H1 (cell line): ENCODE results near the gene WLS. TPM values are rescaled to one million over a fixed set of nuclear protein-coding genes. Genes with fewer than 3 reads are reported as not detected.

Experiments used
- CTCF ChIA-PET: fragments of 300-600 bp; sonication (Branson Sonifier 250); formaldehyde crosslinking; loops from one replicate; lab custom pipeline; 2021; ENCODE audit not compliant: partially characterized antibody; lab: Charles Lee
- POLR2A ChIA-PET: fragments of 300-600 bp; sonication (Branson Sonifier 250); formaldehyde crosslinking; loops from one replicate; lab custom pipeline; 2021; ENCODE audit warnings: inconsistent platforms; ENCODE audit not compliant: partially characterized antibody; lab: Charles Lee
- DNase-seq, 2 experiments: peaks; one replicate each; pipeline versions ENCODE4 v3.0.0 to v3.0.0-alpha.2; 2010 to 2022; ENCODE audit warnings: low spot score in 2 of 2, low read depth in 1 of 2, mixed read lengths in 1 of 2
- FAIRE-seq: peaks from 2 replicates; lab custom pipeline; 2011; peaks lifted over from hg19 to GRCh38; lab: Jason Lieb, UNC
- H2AFZ ChIP-seq: 2 replicates; pipeline ENCODE4 v1.8.1; 2012; ENCODE audit warnings: low read length, inconsistent platforms
- H2AK5ac ChIP-seq: 2 replicates; pipeline ENCODE4 v1.6.1; 2013; ENCODE audit warnings: low read depth, low read length
- H2BK120ac ChIP-seq: replicated peaks from 2 replicates; pipeline ENCODE3; 2013; ENCODE audit warnings: low read depth, low read length, inconsistent platforms
- H2BK12ac ChIP-seq: 2 replicates; pipeline ENCODE4 v1.6.1; 2013; ENCODE audit warnings: low read depth, low read length
- H2BK15ac ChIP-seq: 2 replicates; pipeline ENCODE4 v1.6.1; 2013; ENCODE audit warnings: low read length
- H2BK20ac ChIP-seq: 2 replicates; pipeline ENCODE4 v1.6.1; 2013; ENCODE audit warnings: low read length
- H2BK5ac ChIP-seq: 2 replicates; pipeline ENCODE4 v1.6.1; 2013; ENCODE audit warnings: low read depth, low read length
- H3K14ac ChIP-seq: 2 replicates; pipeline ENCODE4 v1.6.1; 2013; ENCODE audit warnings: inconsistent platforms; ENCODE audit not compliant: insufficient read length
- H3K18ac ChIP-seq: 2 replicates; pipeline ENCODE4 v1.6.1; 2013; ENCODE audit warnings: low read length; ENCODE audit errors: extremely low read depth
- H3K23ac ChIP-seq: 2 replicates; pipeline ENCODE4 v1.6.1; 2013; ENCODE audit warnings: inconsistent platforms; ENCODE audit not compliant: insufficient read length
- H3K23me2 ChIP-seq: 2 replicates; pipeline ENCODE4 v1.6.1; 2013; ENCODE audit warnings: low read depth, low read length
- H3K27ac ChIP-seq: 2 replicates; pipeline ENCODE4 v1.6.1; 2011; ENCODE audit warnings: low read depth, low read length, inconsistent platforms
- H3K27me3 ChIP-seq, 4 experiments: replicated peaks in 1 of 4; 1 replicate in 1 of 4; 2 replicates in 3 of 4; pipeline versions ENCODE4 v1.6.1 to v1.8.1; 2011 to 2013; ENCODE audit warnings: low read length in 3 of 4, mild to moderate bottlenecking in 3 of 4, inconsistent platforms in 2 of 4, mixed read lengths in 2 of 4, moderate library complexity in 1 of 4; ENCODE audit not compliant: control insufficient read depth in 3 of 4, insufficient read depth in 3 of 4; ENCODE audit errors: extremely low read depth in 1 of 4
- H3K36me3 ChIP-seq, 4 experiments: 2 replicates each; pipeline versions ENCODE4 v1.6.1 to v1.8.1; 2011 to 2013; ENCODE audit warnings: mild to moderate bottlenecking in 4 of 4, low read length in 3 of 4, moderate library complexity in 2 of 4, control low read depth in 1 of 4, inconsistent platforms in 1 of 4; ENCODE audit not compliant: insufficient read depth in 4 of 4, control insufficient read depth in 2 of 4
- H3K4ac ChIP-seq: replicated peaks from 2 replicates; pipeline ENCODE3; 2013; ENCODE audit warnings: low read length, low read depth, mixed read lengths, inconsistent platforms; ENCODE audit not compliant: insufficient read length
- H3K4me1 ChIP-seq, 4 experiments: replicated peaks in 1 of 4; 1 replicate in 1 of 4; 2 replicates in 3 of 4; pipeline versions ENCODE4 v1.6.1 to v1.8.1; 2011 to 2013; ENCODE audit warnings: low read length in 3 of 4, inconsistent platforms in 2 of 4, mixed read lengths in 1 of 4; ENCODE audit not compliant: insufficient read depth in 4 of 4, control insufficient read depth in 3 of 4
- H3K4me2 ChIP-seq, 2 experiments: 2 replicates each; pipeline versions ENCODE4 v1.6.1 to v1.8.1; 2011 to 2013; ENCODE audit warnings: low read depth in 2 of 2, low read length in 2 of 2, control low read depth in 1 of 2, inconsistent platforms in 1 of 2, mild to moderate bottlenecking in 1 of 2; ENCODE audit not compliant: insufficient read depth in 1 of 2
- H3K4me3 ChIP-seq, 4 experiments: fragments of 200-600, 300-600 bp in 1 of 4; sonication (generic), shearing (Covaris generic), sonication (Bioruptor Twin) in 1 of 4; 2 replicates each; pipeline versions ENCODE4 v1.5.1 to v1.8.1; 2011 to 2016; ENCODE audit warnings: low read length in 4 of 4, low read depth in 3 of 4, control low read depth in 2 of 4, inconsistent platforms in 2 of 4, mild to moderate bottlenecking in 2 of 4, mixed read lengths in 1 of 4, moderate library complexity in 1 of 4; ENCODE audit not compliant: insufficient read depth in 2 of 4; ENCODE audit errors: extremely low read depth in 1 of 4
- H3K56ac ChIP-seq: replicated peaks from 2 replicates; pipeline ENCODE3; 2013; ENCODE audit warnings: low read depth, mild to moderate bottlenecking, mixed read lengths, low read length, inconsistent platforms; ENCODE audit not compliant: insufficient read length
- H3K79me1 ChIP-seq: 2 replicates; pipeline ENCODE4 v1.6.1; 2013; ENCODE audit warnings: low read depth, low read length, control low read depth
- H3K79me2 ChIP-seq, 2 experiments: 2 replicates each; pipeline versions ENCODE4 v1.6.1 to v1.8.1; 2012 to 2013; ENCODE audit warnings: low read length in 2 of 2, mild to moderate bottlenecking in 2 of 2, inconsistent platforms in 1 of 2; ENCODE audit not compliant: insufficient read depth in 2 of 2, control insufficient read depth in 1 of 2
- H3K9ac ChIP-seq, 4 experiments: replicated peaks in 1 of 4; 1 replicate in 1 of 4; 2 replicates in 3 of 4; pipeline versions ENCODE4 v1.6.1 to v1.8.1; 2011 to 2013; ENCODE audit warnings: low read depth in 3 of 4, low read length in 3 of 4, control low read depth in 2 of 4, mild to moderate bottlenecking in 2 of 4, moderate library complexity in 2 of 4, inconsistent platforms in 1 of 4; ENCODE audit errors: extremely low read depth in 1 of 4
- H3K9me3 ChIP-seq, 2 experiments: 2 replicates each; pipeline versions ENCODE4 v1.6.1 to v1.8.1; 2012 to 2013; ENCODE audit warnings: mild to moderate bottlenecking in 2 of 2, moderate library complexity in 2 of 2, control low read depth in 1 of 2, inconsistent platforms in 1 of 2, low read depth in 1 of 2, low read length in 1 of 2, mixed read lengths in 1 of 2; ENCODE audit not compliant: insufficient read depth in 2 of 2
- H4K20me1 ChIP-seq, 2 experiments: replicated peaks in 1 of 2; 2 replicates each; pipeline versions ENCODE3 to v1.8.1; 2011 to 2013; ENCODE audit warnings: inconsistent platforms in 2 of 2, low read length in 2 of 2, mild to moderate bottlenecking in 1 of 2; ENCODE audit not compliant: insufficient read depth in 2 of 2, control insufficient read depth in 1 of 2
- H4K5ac ChIP-seq: 2 replicates; pipeline ENCODE4 v1.6.1; 2013; ENCODE audit warnings: low read length, low read depth, mixed read lengths, inconsistent platforms; ENCODE audit not compliant: insufficient read length
- H4K8ac ChIP-seq: 2 replicates; pipeline ENCODE4 v1.8.0; 2013; ENCODE audit warnings: mild to moderate bottlenecking, moderate library complexity, low read length, inconsistent platforms; ENCODE audit not compliant: insufficient read depth; ENCODE audit errors: extremely low read depth
- H4K91ac ChIP-seq: replicated peaks from 2 replicates; pipeline ENCODE3; 2013; ENCODE audit warnings: low read length, mixed read lengths, inconsistent platforms; ENCODE audit not compliant: insufficient read length
- BACH1 ChIP-seq: IDR thresholded peaks from 2 replicates; pipeline ENCODE4 v1.6.1; 2012; ENCODE audit warnings: low read length, improper control_type of control experiment
- CEBPB ChIP-seq: IDR thresholded peaks from 2 replicates; pipeline ENCODE4 v1.6.1; 2012; ENCODE audit warnings: low read depth, low read length
- FOSL1 ChIP-seq: IDR thresholded peaks from 2 replicates; pipeline ENCODE4 v1.6.1; 2011; ENCODE audit warnings: mild to moderate bottlenecking, low read depth, low read length, moderate library complexity; ENCODE audit not compliant: insufficient read depth
- HDAC2 ChIP-seq, 2 experiments: fragments of 300-600 bp in 1 of 2; sonication (generic) in 1 of 2; IDR thresholded peaks; 2 replicates each; pipeline ENCODE4 v1.6.1; 2011 to 2012; ENCODE audit warnings: low read depth in 2 of 2, low read length in 2 of 2, mild to moderate bottlenecking in 2 of 2, moderate library complexity in 2 of 2, borderline replicate concordance in 1 of 2, inconsistent platforms in 1 of 2
- NRF1 ChIP-seq: IDR thresholded peaks from 2 replicates; pipeline ENCODE4 v1.6.1; 2011; ENCODE audit warnings: mild to moderate bottlenecking, low read depth, low read length, improper control_type of control experiment
- POU5F1 ChIP-seq: IDR thresholded peaks from 2 replicates; pipeline ENCODE4 v1.6.1; 2011; ENCODE audit warnings: low read depth, mild to moderate bottlenecking, low read length, moderate library complexity
- RXRA ChIP-seq: IDR thresholded peaks from 2 replicates; pipeline ENCODE4 v1.6.1; 2011; ENCODE audit warnings: low read depth, mild to moderate bottlenecking, low read length, moderate library complexity; ENCODE audit not compliant: insufficient read depth
- SUZ12 ChIP-seq: fragments of 200-600 bp; sonication (generic); IDR thresholded peaks from 2 replicates; pipeline ENCODE4 v1.6.1; 2012; ENCODE audit warnings: mild to moderate bottlenecking, inconsistent platforms, low read length, moderate library complexity, mixed read lengths
- TEAD4 ChIP-seq: IDR thresholded peaks from 2 replicates; pipeline ENCODE4 v1.6.1; 2012; ENCODE audit warnings: low read depth, low read length, inconsistent platforms, mixed read lengths
- WGBS, 2 experiments: shearing (Covaris generic) in 1 of 2; methylation state at CpG; one replicate each; pipeline versions ENCODE4 v1.1.6 to v1.1.7; 2013 to 2015; ENCODE audit warnings: low lambda C conversion rate in 2 of 2, mixed read lengths in 2 of 2, inconsistent platforms in 1 of 2, low coverage in 1 of 2, missing lambda C conversion rate in 1 of 2; ENCODE audit not compliant: insufficient replicate concordance in 2 of 2, insufficient coverage in 1 of 2, insufficient read length in 1 of 2; ENCODE audit errors: extremely low coverage in 1 of 2, missing lambda C conversion rate in 1 of 2; 5-methylcytosine and 5-hydroxymethylcytosine counted together
- polyA plus RNA-seq, 7 experiments: library from polyadenylated mRNA; depleted of rRNA in 3 of 7; stranded (reverse) in 5 of 7; unstranded in 2 of 7; fragments of >200 nt in 5 of 7; fragments of 200-250 nt in 2 of 7; gene quantifications; 1 replicate in 5 of 7; 2 replicates in 1 of 7; 4 replicates in 1 of 7; pipeline versions ENCODE4 v1.2.1 to v1.2.3, GENCODE V29; 2011 to 2013; ENCODE audit warnings: missing spikeins in 2 of 7, mixed read lengths in 2 of 7
- total RNA-seq: library from RNA; stranded (reverse); fragmentation: NEBNext Ultra II Directional; extraction: Animal tissue kit (Norgen Biotek cat#: 25700); gene quantifications from 2 replicates; pipeline ENCODE4 v1.2.1, GENCODE V29; 2021
- TF ChIP-seq, protein P1 (sequence below), 3 experiments: IDR thresholded peaks; 1 replicate in 2 of 3; 2 replicates in 1 of 3; pipeline versions ENCODE4 v1.5.1 to v1.6.1; 2011; ENCODE audit warnings: low read length in 3 of 3, mild to moderate bottlenecking in 3 of 3, inconsistent platforms in 2 of 3, low read depth in 1 of 3, moderate library complexity in 1 of 3; ENCODE audit not compliant: insufficient read depth in 1 of 3; ENCODE audit errors: control extremely low read depth in 1 of 3
- TF ChIP-seq, protein P2 (sequence below): IDR thresholded peaks from 2 replicates; pipeline ENCODE4 v1.6.1; 2012; ENCODE audit warnings: inconsistent platforms

The WLS gene
- total and polyA plus RNA-seq, 2 of the 8 experiments (the other 6 are each of a cell fraction or from before 2014, with no cell fraction given) = 1.2 to 2.7 TPM

DNA sequence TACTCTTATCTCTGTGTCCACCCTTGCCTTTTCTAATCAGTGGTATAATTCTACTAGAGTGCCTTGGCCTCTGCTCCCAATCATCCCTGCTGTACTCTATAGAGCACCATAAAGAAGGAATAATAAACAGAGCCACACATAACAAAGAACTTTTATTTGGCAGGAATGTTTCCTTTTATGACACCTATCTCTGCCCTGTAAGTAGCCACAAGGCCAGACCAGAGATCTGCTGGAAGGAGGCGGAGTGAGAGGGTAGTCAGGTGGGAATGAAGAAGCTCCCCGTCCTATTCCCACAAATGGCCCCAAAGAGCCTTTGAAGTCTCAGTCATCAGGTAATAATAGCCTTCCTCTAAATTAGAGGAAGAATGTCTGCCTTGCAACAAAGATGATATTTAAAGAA is 32.7 kb downstream of the WLS start:
- CTCF ChIA-PET = interaction anchor here (2.7 kb wide), 1 partner anchor 143 kb away, joined by 9 read pairs; no protein-coding TSS in a partner anchor
- no peaks in the 10 kb centered on the region for H3K36me3 ChIP-seq
- H4K91ac ChIP-seq = no peak overlapping the region
- POLR2A ChIA-PET = no interaction called here
- no peak overlapping the region for H3K4me3 ChIP-seq
- H3K9ac ChIP-seq = no peak overlapping the region
- H3K4me2 ChIP-seq = no peak overlapping the region
- H3K18ac ChIP-seq = no peak overlapping the region
- H3K79me1 ChIP-seq = no peaks in the 10 kb centered on the region
- no peak overlapping the region for H4K8ac ChIP-seq
- no peak overlapping the region for H3K4ac ChIP-seq
- no peak overlapping the region for H2BK12ac ChIP-seq
- FAIRE-seq (no peak), DNase-seq (no peak)
- no peak overlapping the region for H2AFZ ChIP-seq
- H3K79me2 ChIP-seq = no peaks in the 10 kb centered on the region
- H3K23ac ChIP-seq = no peak overlapping the region
- H3K4me1 ChIP-seq = peaks cover 0 to 3% (median 0%) of the 10 kb centered on the region in 4 experiments; a peak in 1 of 7 replicates
- H3K27ac ChIP-seq = no peak overlapping the region
- H4K5ac ChIP-seq = no peak overlapping the region
- TF ChIP-seq POU5F1 = no peak
- no peak for TF ChIP-seq TEAD4
- no peak for TF ChIP-seq HDAC2 (IDR thresholded peaks at IDR 0.05; ENCODE audit: borderline replicate concordance in 1 of 2, low read depth in 2 of 2, low read length in 2 of 2)
- no peak for TF ChIP-seq CEBPB
- no peak for TF ChIP-seq BACH1
- no peak for TF ChIP-seq FOSL1
- TF ChIP-seq, protein P1, sequence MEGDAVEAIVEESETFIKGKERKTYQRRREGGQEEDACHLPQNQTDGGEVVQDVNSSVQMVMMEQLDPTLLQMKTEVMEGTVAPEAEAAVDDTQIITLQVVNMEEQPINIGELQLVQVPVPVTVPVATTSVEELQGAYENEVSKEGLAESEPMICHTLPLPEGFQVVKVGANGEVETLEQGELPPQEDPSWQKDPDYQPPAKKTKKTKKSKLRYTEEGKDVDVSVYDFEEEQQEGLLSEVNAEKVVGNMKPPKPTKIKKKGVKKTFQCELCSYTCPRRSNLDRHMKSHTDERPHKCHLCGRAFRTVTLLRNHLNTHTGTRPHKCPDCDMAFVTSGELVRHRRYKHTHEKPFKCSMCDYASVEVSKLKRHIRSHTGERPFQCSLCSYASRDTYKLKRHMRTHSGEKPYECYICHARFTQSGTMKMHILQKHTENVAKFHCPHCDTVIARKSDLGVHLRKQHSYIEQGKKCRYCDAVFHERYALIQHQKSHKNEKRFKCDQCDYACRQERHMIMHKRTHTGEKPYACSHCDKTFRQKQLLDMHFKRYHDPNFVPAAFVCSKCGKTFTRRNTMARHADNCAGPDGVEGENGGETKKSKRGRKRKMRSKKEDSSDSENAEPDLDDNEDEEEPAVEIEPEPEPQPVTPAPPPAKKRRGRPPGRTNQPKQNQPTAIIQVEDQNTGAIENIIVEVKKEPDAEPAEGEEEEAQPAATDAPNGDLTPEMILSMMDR (IDR thresholded peaks at IDR 0.05; ENCODE audit: control extremely low read depth in 1 of 3, insufficient read depth in 1 of 3, low read depth in 1 of 3, low read length in 3 of 3) = no peak
- TF ChIP-seq, protein P2, sequence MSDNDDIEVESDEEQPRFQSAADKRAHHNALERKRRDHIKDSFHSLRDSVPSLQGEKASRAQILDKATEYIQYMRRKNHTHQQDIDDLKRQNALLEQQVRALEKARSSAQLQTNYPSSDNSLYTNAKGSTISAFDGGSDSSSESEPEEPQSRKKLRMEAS = no peak
- no peak for TF ChIP-seq SUZ12
- no peak for TF ChIP-seq NRF1
- TF ChIP-seq RXRA = no peak
- WGBS, 2 experiments = 71% methylated on average over 2 of the region's 2 CpGs; no CpG with 5 or more reads in 1 of the 2 experiments
- H3K14ac ChIP-seq = no peak overlapping the region
- H2AK5ac ChIP-seq = no peak overlapping the region
- H3K56ac ChIP-seq = no peak overlapping the region
- H2BK15ac ChIP-seq = no peak overlapping the region
- H2BK20ac ChIP-seq = no peak overlapping the region
- no peak overlapping the region for H2BK120ac ChIP-seq
- H4K20me1 ChIP-seq = no peaks in the 10 kb centered on the region
- no peaks in the 10 kb centered on the region for H3K23me2 ChIP-seq
- no peaks in the 10 kb centered on the region for H3K9me3 ChIP-seq
- H3K27me3 ChIP-seq = no peaks in the 10 kb centered on the region
- H2BK5ac ChIP-seq = no peak overlapping the region
